GM19324 (cell line): ENCODE data around the gene NECAB2.
"Not testable (repeated sequence)": the region's sequence is repeated elsewhere in the genome, so short reads cannot be mapped to it uniquely, and the experiment has no call there.

ENCODE experiments used
- ATAC-seq: cut with Tn5 transposase; IDR thresholded peaks from one replicate; pipeline ENCODE4 v1.9.1; 2021; ENCODE audit warnings: mild to moderate bottlenecking, moderate library complexity; ENCODE audit not compliant: unreplicated experiment, low FRiP score

The NECAB2 gene

DNA sequence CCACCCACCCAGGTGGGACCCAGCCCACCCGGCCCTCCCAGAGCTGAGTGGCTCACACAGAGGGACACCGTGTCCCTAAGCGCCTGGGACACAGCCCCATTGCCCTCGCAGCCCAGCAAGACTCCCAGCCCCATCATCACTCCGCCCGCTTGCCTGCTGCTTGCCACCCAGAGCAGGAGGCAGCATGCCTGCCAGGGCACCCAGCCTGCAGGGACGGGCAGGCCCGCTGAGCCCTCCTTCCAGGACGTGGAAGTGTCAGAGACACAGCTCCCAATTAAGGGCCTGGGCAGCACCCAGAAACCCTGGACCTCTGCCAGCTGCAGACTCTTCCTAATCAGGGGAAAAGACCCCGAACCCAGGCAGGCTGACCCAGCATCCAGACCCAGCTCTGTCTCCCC lies 32.2 kb upstream of the NECAB2 start:
- ATAC-seq = no peak

DNA sequence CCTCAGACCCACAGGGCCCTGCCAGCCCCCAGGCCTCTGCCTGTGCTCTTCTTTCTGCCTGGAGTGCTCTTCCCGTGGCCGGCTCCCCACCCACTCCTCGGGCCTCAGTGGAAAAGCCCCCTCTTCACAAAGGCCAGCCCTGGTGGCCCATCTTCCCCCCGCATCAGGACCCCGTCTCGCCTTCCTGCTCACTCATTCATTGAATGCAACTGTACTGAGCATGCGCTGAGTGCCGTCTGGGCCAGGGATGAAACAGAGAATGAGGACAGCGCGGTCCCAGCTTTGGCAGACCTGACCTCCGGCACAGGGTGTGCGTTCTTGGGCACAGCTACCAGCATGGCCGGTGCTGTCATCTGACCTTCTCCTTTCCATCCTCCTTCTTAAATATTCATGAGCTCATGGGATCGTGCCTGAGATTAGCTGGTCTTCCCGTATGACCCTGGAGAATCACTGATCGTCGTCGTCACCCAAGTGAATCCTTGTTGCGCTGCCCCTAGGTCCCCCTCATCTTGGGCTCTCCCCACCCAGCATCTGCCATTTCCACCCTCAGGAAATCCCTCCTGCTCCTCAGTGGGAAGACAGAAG lies 31.4 kb upstream of the NECAB2 start:
- no peak for ATAC-seq

DNA sequence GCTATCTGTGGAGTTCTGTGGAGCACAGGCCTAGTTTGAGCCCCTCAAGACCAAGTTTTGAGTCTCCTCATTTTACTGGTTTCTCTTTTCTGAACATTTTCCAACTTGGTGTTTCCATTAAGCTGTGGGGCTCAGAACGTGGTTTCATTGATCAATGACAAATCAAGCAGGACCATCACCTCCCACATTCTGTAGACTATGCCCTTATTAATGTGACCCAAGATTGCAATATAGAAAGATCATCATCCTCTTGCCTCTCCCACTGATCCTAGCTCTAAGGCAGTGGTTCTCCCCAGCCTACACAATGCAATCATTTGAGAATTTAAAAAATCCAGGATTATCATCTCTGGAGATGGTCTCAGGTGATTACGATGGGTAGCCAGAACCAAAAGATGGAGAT lies 30.8 kb upstream of the NECAB2 start:
- no peak for ATAC-seq

DNA sequence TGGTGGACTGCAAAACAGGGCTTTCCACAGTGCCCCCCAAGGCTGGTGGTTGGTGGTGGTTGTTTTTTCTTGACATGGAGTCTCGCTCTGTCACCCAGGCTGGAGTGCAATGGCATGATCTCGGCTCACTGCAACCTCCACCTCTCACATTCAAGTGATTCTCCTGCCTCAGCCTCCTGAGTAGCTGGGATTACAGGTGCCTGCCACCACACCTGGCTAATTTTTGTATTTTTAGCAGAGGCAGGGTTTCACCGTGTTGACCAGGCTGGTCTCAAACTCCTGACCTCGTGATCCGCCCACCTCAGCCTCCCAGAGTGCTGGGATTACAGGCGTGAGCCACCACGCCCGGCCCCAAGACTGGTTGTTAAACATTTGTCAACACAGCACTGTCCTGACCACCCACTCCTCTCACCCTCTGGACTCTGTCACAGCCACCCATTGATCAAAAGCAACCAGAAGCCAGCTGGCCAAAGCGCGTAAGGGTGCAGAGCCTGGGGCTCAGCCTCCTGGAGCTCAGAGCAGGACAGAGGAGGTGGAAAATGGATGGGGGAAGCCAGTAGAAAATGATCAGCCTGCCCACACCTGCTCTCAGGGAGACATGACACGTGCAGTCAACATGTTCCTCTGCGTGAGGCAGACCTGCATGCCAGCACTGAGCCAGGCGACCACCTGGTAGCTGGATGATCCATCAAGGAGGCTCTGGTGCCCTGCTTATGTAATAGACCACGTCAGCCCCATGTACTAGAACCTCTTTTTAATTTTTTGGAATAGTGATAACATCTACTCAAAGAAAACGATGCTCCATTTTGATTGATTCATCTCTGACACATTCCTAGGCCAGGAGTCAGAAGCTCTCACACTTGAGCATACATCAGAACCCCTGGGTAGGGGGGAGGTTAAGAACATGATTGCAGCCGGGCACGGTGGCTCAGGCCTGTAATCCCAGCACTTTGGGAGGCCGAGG lies 29.8 kb upstream of the NECAB2 start:
- ATAC-seq = no peak

DNA sequence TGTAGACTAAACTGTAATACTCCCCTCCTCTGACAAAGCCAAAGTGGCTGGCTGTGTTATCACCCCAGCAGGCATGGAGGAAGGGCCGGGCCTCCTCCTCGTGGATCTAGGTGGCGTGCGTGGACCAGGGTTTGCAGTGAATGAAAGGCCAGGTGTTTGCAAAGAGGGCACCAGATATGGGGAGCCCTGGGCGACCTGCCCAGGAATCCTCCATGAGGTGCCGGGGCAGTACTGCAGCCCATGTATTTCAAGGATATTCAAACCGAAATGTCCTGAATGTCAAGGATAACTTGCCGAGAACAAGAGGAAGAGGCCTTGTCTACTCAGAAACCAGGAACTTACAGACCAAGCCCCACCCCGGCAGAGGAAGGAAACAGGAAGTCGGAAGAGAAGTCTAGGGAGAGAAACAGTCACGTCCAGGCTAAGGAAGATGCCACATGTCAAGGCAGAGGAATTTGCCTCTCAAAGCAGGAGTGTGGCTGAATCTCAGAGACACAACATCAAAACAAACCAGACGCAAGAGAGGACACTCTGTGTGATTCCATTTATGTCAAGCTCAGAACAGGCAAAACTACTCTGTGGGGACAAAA lies 28.7 kb upstream of the NECAB2 start:
- ATAC-seq = no peak

DNA sequence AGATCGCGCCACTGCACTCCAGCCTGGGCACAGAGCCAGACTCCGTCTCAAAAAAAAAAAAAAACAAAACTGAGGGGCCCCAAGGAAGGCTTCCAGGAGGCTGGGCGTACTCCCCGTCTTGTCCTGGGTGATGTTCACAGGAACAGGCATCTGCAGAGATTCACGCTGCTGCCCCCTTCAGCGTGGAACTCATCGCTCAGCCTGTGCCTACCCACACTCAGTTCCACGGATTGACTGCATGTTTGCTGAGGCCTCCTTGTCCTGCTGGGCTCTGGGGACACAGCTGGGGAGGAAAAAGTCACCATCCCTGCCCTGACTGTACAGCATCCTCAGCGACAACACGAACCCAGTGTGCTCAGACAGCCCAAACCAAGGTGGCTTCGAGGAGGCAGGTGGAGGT lies 27.9 kb upstream of the NECAB2 start:
- ATAC-seq = no peak

DNA sequence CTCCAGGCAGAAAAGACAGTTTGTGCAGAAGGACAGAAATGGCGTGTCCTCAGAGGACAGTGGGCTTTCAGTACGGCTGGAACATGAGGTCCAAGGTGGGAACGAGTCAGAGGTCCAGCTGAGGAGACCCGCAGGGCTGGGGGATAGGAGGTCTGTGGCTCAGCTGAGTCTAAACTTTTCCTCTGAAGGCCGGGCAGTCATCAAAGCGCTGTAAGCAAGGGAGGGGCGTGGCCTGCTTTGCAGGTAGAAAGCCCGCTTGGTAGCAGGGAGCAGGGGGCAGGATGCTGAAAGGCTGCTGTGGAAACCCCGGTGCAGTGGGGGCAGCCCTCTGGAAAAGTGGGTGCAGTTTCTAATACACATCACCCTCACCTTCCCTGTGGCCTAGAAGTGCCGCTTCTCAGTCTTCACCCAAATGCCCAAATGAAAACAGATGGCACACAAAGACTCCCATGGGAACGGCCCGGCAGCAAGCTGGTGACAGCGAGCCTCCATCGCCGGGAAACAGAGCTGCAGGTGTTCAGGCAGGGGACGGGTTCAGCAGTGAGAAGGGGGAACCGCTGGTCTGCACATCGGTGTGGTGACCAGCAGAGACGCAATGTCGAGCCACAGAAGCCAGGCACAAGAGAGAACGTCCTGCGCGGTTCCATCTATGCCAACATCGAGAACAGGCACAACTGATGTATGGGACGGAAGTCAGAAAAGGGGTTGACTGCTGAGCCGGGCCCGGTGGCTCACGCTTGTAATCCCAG lies 27.2 kb upstream of the NECAB2 start:
- no peak for ATAC-seq

DNA sequence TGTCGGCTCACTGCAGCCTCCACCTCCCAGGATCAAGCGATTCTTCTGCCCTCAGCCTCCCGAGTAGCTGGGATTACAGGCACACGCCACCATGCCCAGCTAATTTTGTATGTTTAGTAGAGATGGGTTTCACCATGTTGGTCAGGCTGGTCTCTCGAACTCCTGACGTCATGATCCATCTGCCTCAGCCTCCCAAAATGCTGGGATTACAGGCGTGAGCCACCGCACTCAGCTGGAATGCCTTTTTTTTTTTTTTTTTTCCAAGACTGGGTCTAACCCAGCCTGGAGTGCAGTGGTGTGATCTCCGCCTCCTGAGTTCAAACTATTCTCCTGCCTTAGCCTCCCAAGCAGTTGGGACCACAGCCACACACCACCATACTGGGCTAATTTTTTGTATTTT lies 26.5 kb upstream of the NECAB2 start:
- ATAC-seq = not testable (repeated sequence)

DNA sequence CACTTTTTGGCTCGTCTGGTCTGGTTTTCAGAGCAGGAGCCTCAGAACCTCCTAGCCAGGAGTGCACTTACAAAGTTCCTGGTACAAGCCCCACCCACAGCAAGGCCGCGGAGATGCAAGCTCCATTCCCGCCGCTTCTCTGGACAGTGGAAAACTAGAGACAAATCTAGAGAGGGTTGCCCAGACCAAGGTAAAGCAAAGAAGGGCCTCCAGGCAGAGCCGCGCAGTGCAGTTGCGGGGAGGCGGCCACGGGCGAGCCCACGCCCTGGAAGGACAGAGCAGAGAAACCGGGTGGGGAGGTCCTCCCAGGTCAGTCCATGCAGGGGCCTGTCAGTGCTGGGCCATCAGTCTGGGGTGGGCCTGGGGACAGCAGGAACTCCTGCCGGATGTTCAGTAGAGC lies 26.0 kb upstream of the NECAB2 start:
- no peak for ATAC-seq

DNA sequence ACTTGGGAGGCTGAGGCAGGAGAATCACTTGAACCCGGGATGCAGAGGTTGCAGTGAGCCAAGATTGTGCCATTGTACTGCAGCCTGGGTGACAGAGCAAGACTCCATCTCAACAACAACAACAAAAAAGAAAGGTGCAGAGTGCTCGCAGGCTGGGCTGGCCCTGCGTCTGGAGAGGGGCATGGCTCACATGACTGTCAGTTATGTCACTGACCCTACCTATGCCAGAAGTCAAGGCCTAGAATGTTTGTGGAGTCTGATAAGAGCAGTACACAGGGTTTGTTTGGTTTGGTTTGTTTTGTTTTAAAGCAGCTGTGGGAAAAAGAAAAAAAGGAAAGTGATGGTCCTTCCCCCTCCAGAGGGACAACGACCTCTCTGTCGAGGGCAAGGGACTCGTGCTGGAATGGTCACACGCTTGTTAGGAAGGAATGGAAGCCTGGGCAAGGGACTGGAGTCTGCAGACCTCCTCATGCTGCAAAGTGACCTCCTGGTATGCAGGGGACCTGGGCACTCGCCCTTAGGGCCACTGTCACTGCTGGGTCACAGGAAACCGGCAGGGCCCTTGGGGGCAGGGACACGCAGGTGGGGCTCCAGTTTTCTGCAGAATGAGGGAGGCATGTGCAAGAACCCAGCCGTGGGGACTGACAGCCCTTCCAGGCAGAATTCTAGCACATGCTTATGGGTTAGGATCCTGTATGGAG lies 25.1 kb upstream of the NECAB2 start:
- ATAC-seq = no peak

DNA sequence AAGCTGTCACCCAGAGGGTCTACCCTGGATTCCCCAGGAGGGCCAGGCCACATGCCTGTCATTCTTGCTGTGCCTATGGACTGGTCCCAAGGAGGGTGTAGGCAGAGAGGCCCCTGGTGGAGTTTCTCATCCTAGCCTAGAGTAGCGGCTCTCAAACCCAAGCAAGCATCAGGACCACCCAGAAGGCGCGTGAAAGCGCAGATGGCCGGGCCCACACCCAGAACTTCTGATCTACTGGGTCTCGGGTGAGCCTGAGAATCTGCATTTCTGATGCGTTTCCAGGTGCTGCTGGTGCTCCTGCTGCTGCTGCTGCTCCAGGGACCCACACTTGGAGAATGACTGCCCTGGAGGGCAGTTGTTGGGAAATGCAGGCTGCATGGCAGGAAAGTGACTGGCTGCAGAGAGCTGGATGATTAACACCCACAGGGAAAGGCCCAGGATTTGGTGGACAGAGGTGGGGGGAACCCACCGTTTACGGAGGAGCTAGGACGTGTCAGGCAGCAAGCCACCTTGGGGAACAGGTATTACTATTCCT lies 24.5 kb upstream of the NECAB2 start:
- ATAC-seq = no peak

DNA sequence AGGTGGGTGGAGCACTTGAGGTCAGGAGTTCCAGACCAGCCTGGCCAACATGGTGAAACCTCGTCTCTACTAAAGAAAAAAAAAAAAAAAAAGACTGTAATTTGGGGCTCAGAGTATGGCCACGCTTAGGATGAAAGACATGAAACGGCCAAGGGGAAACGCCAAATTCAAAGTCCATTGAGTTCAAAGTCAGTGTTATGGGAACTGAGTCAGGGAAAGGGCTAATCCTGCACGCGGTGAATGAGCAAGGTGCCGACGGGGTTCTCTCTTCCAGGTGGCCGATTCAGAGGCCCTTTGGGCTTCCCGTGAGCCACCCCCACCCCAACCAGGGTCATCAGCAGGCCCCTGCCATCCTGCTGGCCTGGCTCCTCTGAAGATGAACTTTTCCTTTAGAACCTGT lies 22.5 kb upstream of the NECAB2 start:
- ATAC-seq = no peak

DNA sequence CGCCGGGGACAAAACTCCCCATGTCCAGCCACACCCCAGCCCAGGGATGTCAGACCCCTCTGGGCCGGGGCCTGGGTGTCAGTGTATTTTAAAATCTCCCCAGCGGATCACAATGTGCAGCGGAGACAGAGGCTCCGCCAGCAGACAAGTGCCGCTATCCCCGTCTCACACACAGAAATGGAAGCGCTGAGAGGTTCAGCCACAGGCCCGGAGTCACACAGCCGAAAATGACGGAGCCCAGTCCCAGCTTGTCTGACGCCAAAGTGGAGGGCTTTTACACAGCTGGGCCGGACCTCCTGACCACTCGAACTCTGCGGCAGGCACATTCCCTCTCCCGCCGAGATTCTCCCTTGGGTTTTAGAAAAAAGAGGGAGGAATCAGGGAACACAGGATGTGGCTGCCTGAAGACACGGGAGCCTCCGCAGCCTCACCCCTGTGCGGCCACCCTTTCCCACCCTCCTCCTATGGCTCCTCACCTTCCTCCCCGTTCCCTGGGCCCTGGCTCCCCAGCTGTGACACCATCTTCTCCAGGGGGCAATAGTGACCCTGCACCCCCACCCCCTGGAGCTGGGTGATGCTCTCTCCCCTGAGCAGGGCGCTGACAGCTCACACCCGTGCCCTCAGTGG lies 21.8 kb upstream of the NECAB2 start:
- no peak for ATAC-seq

DNA sequence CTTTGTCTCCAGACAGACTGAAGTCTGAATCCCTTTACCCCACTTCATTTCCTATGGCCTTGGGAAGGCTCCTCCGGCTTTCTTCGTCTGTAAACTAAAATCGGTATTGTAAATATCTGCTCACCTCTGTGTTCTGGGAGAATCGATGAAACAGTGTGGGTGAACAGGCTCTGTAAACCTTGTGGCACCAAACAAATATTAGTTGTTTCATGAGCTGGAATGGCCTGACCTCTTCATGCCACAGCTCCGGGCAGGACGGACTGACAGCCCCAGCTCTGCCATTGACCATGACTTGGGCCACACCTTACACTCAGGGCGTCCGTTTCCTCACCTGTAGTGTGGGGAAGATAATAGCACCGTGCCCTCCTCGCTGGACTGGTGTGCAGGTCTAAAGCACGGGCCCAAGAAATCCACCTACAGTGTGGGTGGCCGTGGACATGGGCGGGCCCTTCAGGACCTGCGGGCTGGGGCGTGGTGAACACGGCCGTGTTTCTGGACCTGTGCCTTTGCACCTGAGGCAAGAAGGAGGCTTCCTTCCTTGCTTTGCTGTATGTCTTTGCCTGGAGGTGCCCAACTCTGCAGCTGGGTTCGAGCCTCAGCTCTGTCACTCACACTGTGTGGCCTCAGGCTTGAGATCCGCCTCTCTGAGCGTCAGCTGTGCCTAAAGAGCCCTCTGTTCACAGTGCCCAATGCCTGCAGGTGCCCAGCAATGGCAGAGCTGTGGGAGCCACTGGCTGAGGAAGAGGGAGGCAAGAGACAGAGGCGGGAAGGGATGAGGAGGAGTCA lies 21.1 kb upstream of the NECAB2 start:
- ATAC-seq = no peak

DNA sequence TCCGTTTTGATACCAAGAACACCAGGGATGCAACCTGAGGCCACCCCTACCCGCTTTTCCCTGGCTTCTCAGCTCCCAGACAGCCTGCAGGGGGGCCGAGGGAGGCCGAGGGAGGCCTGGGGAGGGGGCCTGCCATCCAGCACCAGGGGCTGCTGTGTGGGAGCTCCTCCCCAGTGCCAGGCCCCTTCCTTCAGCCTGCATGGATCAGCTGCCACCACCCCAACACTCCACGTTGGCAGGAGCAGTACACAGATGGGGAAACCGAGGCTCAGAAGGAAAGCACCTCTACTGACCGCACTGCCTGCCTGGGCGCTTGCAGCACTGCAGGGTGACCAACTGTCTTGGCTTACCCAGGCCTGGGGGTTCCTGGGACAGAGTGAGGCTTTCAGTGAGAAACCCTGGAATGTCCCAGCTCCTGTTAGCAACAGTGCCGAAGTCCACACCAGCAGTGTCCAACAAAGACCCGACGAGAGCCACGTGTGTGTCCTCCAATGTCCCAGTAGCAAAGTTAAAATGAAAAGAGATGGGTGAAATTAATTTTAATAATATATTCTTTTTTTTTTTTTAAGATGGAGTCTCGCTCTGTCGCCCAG lies 20.3 kb upstream of the NECAB2 start:
- ATAC-seq = no peak

DNA sequence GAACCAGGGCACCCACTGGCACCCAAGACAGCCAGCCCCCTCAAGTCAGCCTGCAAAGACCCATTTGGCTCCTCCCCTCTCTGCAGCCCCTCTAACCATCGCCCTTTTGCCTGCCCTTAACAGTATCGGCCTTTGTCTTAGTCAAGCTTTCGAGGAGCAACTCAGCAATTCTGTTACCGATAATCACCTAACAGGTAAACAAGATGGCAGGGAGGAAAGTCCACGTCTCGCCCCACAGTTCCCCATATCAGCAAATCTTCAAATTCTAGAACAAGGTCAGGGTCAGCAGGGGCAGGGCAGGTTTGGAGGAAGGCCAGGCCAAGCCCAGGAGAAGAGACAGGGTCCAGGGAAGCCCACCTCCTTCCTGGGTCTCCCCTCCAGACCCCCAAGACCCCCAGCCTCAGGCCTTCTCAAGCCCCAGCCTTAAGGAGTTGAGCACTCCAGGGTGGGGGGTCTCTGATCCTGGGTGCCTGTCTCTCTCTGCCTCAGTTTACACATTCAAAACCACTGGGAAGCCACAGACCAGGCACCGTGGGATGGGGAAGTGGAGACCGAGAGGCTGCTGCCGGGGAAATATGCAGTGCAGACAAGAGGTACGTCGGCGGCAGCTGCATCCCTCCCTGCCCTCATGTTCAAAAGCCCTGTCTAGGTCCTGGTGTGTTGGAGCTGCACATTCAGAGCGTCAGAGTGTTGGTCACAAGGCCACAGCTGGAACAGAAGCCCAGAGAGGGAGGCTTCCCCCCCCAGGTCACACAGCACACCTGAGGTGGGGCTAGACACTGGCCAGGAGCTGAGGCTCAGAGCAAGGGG lies 18.9 kb upstream of the NECAB2 start:
- ATAC-seq = no peak

DNA sequence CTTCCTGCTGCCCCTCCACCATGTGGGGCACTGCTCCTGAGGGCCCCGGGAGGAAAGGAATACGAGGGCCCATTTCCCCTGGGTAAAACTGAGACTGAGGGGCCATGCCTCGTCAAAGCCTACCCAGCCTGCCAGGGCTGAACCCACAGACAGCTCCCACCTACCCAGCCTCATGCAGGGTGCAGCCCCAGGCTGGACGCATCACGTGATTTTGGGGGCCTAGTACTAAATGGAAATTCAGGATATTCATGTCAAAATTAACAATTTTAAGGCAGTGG lies 18.4 kb upstream of the NECAB2 start:
- ATAC-seq = no peak

DNA sequence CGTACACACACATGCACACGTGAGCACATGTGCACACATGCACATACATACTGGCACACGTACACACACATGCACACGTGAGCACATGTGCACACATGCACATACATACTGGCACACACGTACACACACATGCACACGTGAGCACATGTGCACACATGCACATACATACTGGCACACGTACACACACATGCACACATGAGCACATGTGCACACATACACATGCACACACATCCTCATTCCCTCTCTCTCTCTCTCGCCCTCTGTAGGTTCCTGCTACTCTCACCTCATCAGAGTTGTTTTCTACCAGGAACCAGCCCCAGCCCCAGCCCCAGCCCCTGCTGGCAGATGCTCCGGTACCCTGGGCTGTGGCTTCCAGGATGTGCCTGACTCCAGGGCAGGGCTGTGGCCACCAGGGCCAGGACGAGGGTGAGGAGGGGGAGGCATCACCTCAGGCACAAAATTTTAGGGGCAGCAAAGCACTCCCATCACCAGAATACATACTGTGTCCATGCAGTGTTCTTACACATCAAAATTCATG lies 17.1 kb upstream of the NECAB2 start:
- not testable (repeated sequence) for ATAC-seq
